Bladder microvascular endothelial cell (primary cell): ENCODE measurements around the gene MYH6. TPM values are rescaled to one million over a fixed set of nuclear protein-coding genes. Genes with fewer than 3 reads are reported as not detected.

ENCODE experiments used
- total RNA-seq: library from RNA; depleted of rRNA; stranded (reverse); fragments of >200 nt; gene quantifications from 2 replicates; pipeline ENCODE4 v1.2.3, GENCODE V29; 2014

MYH6 gene
- total RNA-seq: not detected in 2 replicates

GRCh38 chr14:23407516-23408306 is at the start of gene MYH6:
Gene MYH6 (minus strand): TSS chr14:23408273. CDS start chr14:23407223, 1,050 bp downstream.

GRCh38 chr14:23435543-23436326 is 27.7 kb upstream of the MYH6 start, which contains the start of gene MYH7:
Gene MYH7 (minus strand): TSS chr14:23435660. CDS start chr14:23433732, 1,928 bp downstream.

GRCh38 chr14:23376482-23377197 is 31.4 kb downstream of the MYH6 start, which contains the start of gene CMTM5:
Gene CMTM5 (plus strand): TSS chr14:23377046. CDS start chr14:23377252, 206 bp downstream.

GRCh38 chr14:23372509-23372908 is 35.6 kb downstream of the MYH6 start, which contains the start of gene IL25:
Gene IL25 (plus strand): TSS chr14:23372809.

GRCh38 chr14:23365036-23365731 is 42.9 kb downstream of the MYH6 start, which contains the start of gene EFS:
Gene EFS (minus strand): TSS chr14:23365172. CDS start chr14:23365025, 147 bp downstream.

GRCh38 chr14:23352506-23353432 is 55.3 kb downstream of the MYH6 start, which contains the start of gene SLC22A17:
Gene SLC22A17 (minus strand): TSS chr14:23352887.

Other genes with a start within 250 kb of the MYH6 start
- not detected in 2 replicates for gene SLC7A8, start 224.6 kb downstream of the MYH6 start, total RNA-seq
- gene RNF212B, start 170.3 kb downstream of the MYH6 start, total RNA-seq: not detected in 2 replicates
- 4.0 and 7.1 TPM in 2 replicates for gene HOMEZ, start 122.1 kb downstream of the MYH6 start, total RNA-seq
- 0.81 and 2.1 TPM in 2 replicates for gene PPP1R3E, start 105.4 kb downstream of the MYH6 start, total RNA-seq
- 7.4 and 13.0 TPM in 2 replicates for gene BCL2L2, start 101.4 kb downstream of the MYH6 start, total RNA-seq
- 52.9 and 97.5 TPM in 2 replicates for gene PABPN1, start 86.8 kb downstream of the MYH6 start, total RNA-seq
- gene SLC22A17, start 55.4 kb downstream of the MYH6 start, total RNA-seq: 0.97 and 3.7 TPM in 2 replicates
- 0.13 TPM in 1 of 2 replicates, not detected in the other for gene EFS, start 43.1 kb downstream of the MYH6 start, total RNA-seq
- gene IL25, start 35.5 kb downstream of the MYH6 start, total RNA-seq: not detected in 2 replicates
- gene CMTM5, start 31.2 kb downstream of the MYH6 start, total RNA-seq: not detected in 2 replicates
- gene MYH7, start 27.4 kb upstream of the MYH6 start, total RNA-seq: not detected in 2 replicates
- 39.0 and 49.9 TPM in 2 replicates for gene NGDN, start 61.4 kb upstream of the MYH6 start, total RNA-seq
- gene ZFHX2, start 143.5 kb upstream of the MYH6 start, total RNA-seq: under 0.01 and 1.0 TPM in 2 replicates
- 3.7 and 8.9 TPM in 2 replicates for gene THTPA, start 148.0 kb upstream of the MYH6 start, total RNA-seq
- 13.6 and 32.0 TPM in 2 replicates for gene AP1G2, start 159.5 kb upstream of the MYH6 start, total RNA-seq
- gene JPH4, start 170.5 kb upstream of the MYH6 start, total RNA-seq: under 0.01 TPM in 1 of 2 replicates, not detected in the other
- gene DHRS2, start 228.1 kb upstream of the MYH6 start, total RNA-seq: 0.13 and 0.16 TPM in 2 replicates